ENCODE data around the gene STEAP4. TPM values are rescaled to one million over a fixed set of nuclear protein-coding genes. Genes with fewer than 3 reads are reported as not detected.
"Not testable (repeated sequence)": the region's sequence is repeated elsewhere in the genome, so short reads cannot be mapped to it uniquely, and the experiment has no call there.

STEAP4 gene
- polyA plus RNA-seq, 1 of the 3 experiments (the other 2 are of a cell fraction), result not detected

DNA sequence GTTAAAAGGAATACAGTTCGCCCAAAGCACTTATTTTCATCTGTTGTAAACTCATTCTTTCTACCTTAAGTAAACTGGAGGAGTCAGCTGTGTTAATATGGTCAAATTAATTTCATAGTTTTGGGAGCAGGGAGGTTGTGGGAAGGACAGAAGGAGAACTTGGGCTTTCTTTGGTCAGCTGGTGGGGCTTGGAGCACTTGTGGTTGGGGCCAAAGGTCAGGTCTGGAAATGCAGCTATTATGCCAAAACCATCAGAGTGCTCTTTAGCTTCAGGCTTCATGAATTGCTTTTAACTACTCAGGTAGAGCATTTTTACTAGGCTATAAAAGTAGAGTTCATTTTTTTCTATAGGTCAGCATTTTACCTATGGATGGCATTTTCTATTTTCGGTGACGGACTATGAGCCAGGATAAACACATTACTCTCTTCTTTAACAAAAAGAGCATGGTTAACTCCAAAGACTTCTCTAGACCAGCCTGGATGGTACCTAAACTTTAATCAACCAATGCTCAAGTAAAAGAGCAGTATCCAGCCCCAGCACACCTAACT is 30.0 kb downstream of the STEAP4 start:
- ChIA-PET CTCF (interaction anchor here (1.4 kb wide), 1 partner anchor 80 kb away, joined by 3 read pairs; no protein-coding TSS in a partner anchor), POLR2A (no interaction called here)
- no peaks in the 10 kb centered on the region for H3K27me3 ChIP-seq (ENCODE audit: insufficient read depth)
- no peak for DNase-seq
- no peak overlapping the region for H3K27ac ChIP-seq (ENCODE audit: low read depth in 2 of 2, low read length in 1 of 2)
- no peak overlapping the region for H3K4me2 ChIP-seq
- no peaks in the 10 kb centered on the region for H3K79me2 ChIP-seq (ENCODE audit: insufficient read depth)
- no peaks in the 10 kb centered on the region for H3F3A ChIP-seq (replicated peaks; ENCODE audit: insufficient read depth)
- no peaks in the 10 kb centered on the region for H4K20me1 ChIP-seq (ENCODE audit: insufficient read depth)
- H3K9me3 ChIP-seq, result no peaks in the 10 kb centered on the region
- H3K9me2 ChIP-seq, result no peaks in the 10 kb centered on the region
- no peaks in the 10 kb centered on the region for H3K4me1 ChIP-seq (ENCODE audit: control insufficient read depth in 1 of 2, insufficient read depth in 2 of 2, low read depth in 1 of 2, low read length in 1 of 2)
- H3K9ac ChIP-seq, result no peak overlapping the region
- no peak for TF ChIP-seq EZH2phosphoT487 (IDR thresholded peaks at IDR 0.05; ENCODE audit: borderline replicate concordance, low read depth)
- TF ChIP-seq, protein P1, sequence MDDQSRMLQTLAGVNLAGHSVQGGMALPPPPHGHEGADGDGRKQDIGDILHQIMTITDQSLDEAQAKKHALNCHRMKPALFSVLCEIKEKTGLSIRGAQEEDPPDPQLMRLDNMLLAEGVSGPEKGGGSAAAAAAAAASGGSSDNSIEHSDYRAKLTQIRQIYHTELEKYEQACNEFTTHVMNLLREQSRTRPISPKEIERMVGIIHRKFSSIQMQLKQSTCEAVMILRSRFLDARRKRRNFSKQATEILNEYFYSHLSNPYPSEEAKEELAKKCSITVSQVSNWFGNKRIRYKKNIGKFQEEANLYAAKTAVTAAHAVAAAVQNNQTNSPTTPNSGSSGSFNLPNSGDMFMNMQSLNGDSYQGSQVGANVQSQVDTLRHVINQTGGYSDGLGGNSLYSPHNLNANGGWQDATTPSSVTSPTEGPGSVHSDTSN (IDR thresholded peaks at IDR 0.05), result no peak
- TF ChIP-seq RCOR1 (IDR thresholded peaks at IDR 0.05; ENCODE audit: low read length), result no peak
- no peak for TF ChIP-seq FOSL2 (IDR thresholded peaks at IDR 0.05; ENCODE audit: borderline replicate concordance, low read depth)
- TF ChIP-seq, protein P2, sequence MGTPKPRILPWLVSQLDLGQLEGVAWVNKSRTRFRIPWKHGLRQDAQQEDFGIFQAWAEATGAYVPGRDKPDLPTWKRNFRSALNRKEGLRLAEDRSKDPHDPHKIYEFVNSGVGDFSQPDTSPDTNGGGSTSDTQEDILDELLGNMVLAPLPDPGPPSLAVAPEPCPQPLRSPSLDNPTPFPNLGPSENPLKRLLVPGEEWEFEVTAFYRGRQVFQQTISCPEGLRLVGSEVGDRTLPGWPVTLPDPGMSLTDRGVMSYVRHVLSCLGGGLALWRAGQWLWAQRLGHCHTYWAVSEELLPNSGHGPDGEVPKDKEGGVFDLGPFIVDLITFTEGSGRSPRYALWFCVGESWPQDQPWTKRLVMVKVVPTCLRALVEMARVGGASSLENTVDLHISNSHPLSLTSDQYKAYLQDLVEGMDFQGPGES (IDR thresholded peaks at IDR 0.05; ENCODE audit: low read depth, low read length), result no peak
- no peak for TF ChIP-seq RAD21 (IDR thresholded peaks at IDR 0.05; ENCODE audit: low read length)
- TF ChIP-seq RFX5 (IDR thresholded peaks at IDR 0.05; ENCODE audit: low read length), result no peak
- no peak for TF ChIP-seq MXI1 (IDR thresholded peaks at IDR 0.05; ENCODE audit: low read depth, low read length)
- no peak for TF ChIP-seq FOXJ3 (CRISPR knock-in tag; IDR thresholded peaks at IDR 0.05)
- no peak for TF ChIP-seq MEF2A (IDR thresholded peaks at IDR 0.05; ENCODE audit: borderline replicate concordance, low read depth)
- TF ChIP-seq CHD2 (IDR thresholded peaks at IDR 0.05; ENCODE audit: low read length, partially characterized antibody), result no peak
- TF ChIP-seq, protein P3, sequence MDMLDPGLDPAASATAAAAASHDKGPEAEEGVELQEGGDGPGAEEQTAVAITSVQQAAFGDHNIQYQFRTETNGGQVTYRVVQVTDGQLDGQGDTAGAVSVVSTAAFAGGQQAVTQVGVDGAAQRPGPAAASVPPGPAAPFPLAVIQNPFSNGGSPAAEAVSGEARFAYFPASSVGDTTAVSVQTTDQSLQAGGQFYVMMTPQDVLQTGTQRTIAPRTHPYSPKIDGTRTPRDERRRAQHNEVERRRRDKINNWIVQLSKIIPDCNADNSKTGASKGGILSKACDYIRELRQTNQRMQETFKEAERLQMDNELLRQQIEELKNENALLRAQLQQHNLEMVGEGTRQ (IDR thresholded peaks at IDR 0.05; ENCODE audit: borderline replicate concordance, low read depth, low read length), result no peak
- no peak for TF ChIP-seq TCF12 (IDR thresholded peaks at IDR 0.05)
- TF ChIP-seq, protein P4, sequence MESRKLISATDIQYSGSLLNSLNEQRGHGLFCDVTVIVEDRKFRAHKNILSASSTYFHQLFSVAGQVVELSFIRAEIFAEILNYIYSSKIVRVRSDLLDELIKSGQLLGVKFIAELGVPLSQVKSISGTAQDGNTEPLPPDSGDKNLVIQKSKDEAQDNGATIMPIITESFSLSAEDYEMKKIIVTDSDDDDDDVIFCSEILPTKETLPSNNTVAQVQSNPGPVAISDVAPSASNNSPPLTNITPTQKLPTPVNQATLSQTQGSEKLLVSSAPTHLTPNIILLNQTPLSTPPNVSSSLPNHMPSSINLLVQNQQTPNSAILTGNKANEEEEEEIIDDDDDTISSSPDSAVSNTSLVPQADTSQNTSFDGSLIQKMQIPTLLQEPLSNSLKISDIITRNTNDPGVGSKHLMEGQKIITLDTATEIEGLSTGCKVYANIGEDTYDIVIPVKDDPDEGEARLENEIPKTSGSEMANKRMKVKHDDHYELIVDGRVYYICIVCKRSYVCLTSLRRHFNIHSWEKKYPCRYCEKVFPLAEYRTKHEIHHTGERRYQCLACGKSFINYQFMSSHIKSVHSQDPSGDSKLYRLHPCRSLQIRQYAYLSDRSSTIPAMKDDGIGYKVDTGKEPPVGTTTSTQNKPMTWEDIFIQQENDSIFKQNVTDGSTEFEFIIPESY (IDR thresholded peaks at IDR 0.05; ENCODE audit: borderline replicate concordance, low read depth), result no peak
- TF ChIP-seq, protein P5, sequence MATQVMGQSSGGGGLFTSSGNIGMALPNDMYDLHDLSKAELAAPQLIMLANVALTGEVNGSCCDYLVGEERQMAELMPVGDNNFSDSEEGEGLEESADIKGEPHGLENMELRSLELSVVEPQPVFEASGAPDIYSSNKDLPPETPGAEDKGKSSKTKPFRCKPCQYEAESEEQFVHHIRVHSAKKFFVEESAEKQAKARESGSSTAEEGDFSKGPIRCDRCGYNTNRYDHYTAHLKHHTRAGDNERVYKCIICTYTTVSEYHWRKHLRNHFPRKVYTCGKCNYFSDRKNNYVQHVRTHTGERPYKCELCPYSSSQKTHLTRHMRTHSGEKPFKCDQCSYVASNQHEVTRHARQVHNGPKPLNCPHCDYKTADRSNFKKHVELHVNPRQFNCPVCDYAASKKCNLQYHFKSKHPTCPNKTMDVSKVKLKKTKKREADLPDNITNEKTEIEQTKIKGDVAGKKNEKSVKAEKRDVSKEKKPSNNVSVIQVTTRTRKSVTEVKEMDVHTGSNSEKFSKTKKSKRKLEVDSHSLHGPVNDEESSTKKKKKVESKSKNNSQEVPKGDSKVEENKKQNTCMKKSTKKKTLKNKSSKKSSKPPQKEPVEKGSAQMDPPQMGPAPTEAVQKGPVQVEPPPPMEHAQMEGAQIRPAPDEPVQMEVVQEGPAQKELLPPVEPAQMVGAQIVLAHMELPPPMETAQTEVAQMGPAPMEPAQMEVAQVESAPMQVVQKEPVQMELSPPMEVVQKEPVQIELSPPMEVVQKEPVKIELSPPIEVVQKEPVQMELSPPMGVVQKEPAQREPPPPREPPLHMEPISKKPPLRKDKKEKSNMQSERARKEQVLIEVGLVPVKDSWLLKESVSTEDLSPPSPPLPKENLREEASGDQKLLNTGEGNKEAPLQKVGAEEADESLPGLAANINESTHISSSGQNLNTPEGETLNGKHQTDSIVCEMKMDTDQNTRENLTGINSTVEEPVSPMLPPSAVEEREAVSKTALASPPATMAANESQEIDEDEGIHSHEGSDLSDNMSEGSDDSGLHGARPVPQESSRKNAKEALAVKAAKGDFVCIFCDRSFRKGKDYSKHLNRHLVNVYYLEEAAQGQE (IDR thresholded peaks at IDR 0.05; ENCODE audit: low read depth, low read length), result no peak
- TF ChIP-seq, protein P6, sequence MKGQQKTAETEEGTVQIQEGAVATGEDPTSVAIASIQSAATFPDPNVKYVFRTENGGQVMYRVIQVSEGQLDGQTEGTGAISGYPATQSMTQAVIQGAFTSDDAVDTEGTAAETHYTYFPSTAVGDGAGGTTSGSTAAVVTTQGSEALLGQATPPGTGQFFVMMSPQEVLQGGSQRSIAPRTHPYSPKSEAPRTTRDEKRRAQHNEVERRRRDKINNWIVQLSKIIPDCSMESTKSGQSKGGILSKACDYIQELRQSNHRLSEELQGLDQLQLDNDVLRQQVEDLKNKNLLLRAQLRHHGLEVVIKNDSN (IDR thresholded peaks at IDR 0.05; ENCODE audit: borderline replicate concordance, low read depth), result no peak
- no peaks in the 10 kb centered on the region for H3K36me3 ChIP-seq (replicated peaks in 1 of 2; ENCODE audit: control insufficient read depth in 1 of 2, insufficient read depth in 2 of 2, low read length in 1 of 2)
- no peak overlapping the region for H3K4me3 ChIP-seq (ENCODE audit: low read depth in 2 of 2, low read length in 1 of 2)
- WGBS (ENCODE audit: low lambda C conversion rate), result 59% methylated on average over 3 of the region's 3 CpGs
- no peak overlapping the region for H2AFZ ChIP-seq (ENCODE audit: low read depth)

DNA sequence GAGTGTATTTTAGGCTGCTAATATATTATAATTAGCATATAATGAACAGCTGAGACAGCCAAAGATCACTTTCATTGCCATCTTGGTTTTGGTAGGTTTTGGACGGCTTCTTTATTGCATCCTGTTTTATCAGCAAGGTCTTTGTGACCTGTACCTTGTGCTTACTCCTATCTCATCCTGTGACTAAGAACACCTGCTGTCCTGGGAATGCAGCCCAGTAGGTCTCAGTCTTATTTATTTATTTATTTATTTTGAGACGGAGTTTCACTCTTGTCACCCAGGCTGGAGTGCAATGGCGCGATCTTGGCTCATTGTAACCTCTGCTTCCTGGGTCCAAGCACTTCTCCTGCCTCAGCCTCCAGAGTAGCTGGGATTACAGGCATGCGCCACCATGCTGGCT is 31.8 kb downstream of the STEAP4 start:
- H2AFZ ChIP-seq (ENCODE audit: low read depth); H3K9me2 ChIP-seq; H3K9me3 ChIP-seq; H3F3A ChIP-seq (replicated peaks; ENCODE audit: insufficient read depth); H3K4me2 ChIP-seq; H3K36me3 ChIP-seq (replicated peaks in 1 of 2; ENCODE audit: control insufficient read depth in 1 of 2, insufficient read depth in 2 of 2, low read length in 1 of 2); H3K27me3 ChIP-seq (ENCODE audit: insufficient read depth); H4K20me1 ChIP-seq (ENCODE audit: insufficient read depth); H3K4me1 ChIP-seq (ENCODE audit: control insufficient read depth in 1 of 2, insufficient read depth in 2 of 2, low read depth in 1 of 2, low read length in 1 of 2); H3K27ac ChIP-seq (ENCODE audit: low read depth in 2 of 2, low read length in 1 of 2); CTCF ChIA-PET; POLR2A ChIA-PET; H3K79me2 ChIP-seq (ENCODE audit: insufficient read depth); H3K9ac ChIP-seq; DNase-seq; H3K4me3 ChIP-seq (ENCODE audit: low read depth in 2 of 2, low read length in 1 of 2): not testable (repeated sequence)
- WGBS (ENCODE audit: low lambda C conversion rate), result 58% methylated on average over 5 of the region's 5 CpGs
